Immature natural killer cell (primary cell): Measurements from ENCODE around the gene SUB1. TPM values are rescaled to one million over a fixed set of nuclear protein-coding genes. Genes with fewer than 3 reads are reported as not detected.
"Not testable (repeated sequence)": the region's sequence is repeated elsewhere in the genome, so short reads cannot be mapped to it uniquely, and the experiment has no call there.

Experiments
- DNase-seq, 3 donors: peaks; one replicate each; pipeline ENCODE4 v3.0.0; 2022; ENCODE audit warnings: mixed read lengths in 1 of 3
- H3K27ac Mint-ChIP-seq, 6 donors: one replicate each; pipeline ENCODE4 v1.8.0; 2020; ENCODE audit warnings: mixed read lengths in 6 of 6, mild to moderate bottlenecking in 5 of 6, inconsistent platforms in 4 of 6, moderate library complexity in 3 of 6
- H3K27me3 Mint-ChIP-seq, 3 donors: one replicate each; pipeline ENCODE4 v1.8.0; 2020 to 2021; ENCODE audit warnings: low read depth in 3 of 3, mild to moderate bottlenecking in 3 of 3, mixed read lengths in 3 of 3, moderate library complexity in 3 of 3, inconsistent platforms in 1 of 3
- H3K36me3 Mint-ChIP-seq, 3 donors: one replicate each; pipeline ENCODE4 v1.8.0; 2020; ENCODE audit warnings: mixed read lengths in 3 of 3, inconsistent platforms in 2 of 3, mild to moderate bottlenecking in 2 of 3
- H3K4me1 Mint-ChIP-seq, 2 donors: one replicate each; pipeline ENCODE4 v1.8.0; 2020; ENCODE audit warnings: inconsistent platforms in 2 of 2, mild to moderate bottlenecking in 2 of 2, mixed read lengths in 2 of 2, moderate library complexity in 1 of 2
- H3K4me3 Mint-ChIP-seq, 5 donors: one replicate each; pipeline ENCODE4 v1.8.0; 2020; ENCODE audit warnings: mild to moderate bottlenecking in 5 of 5, mixed read lengths in 5 of 5, inconsistent platforms in 3 of 5, moderate library complexity in 3 of 5
- H3K9me3 Mint-ChIP-seq, 6 donors: one replicate each; pipeline ENCODE4 v1.8.0; 2020; ENCODE audit warnings: mild to moderate bottlenecking in 6 of 6, mixed read lengths in 6 of 6, inconsistent platforms in 4 of 6, moderate library complexity in 3 of 6
- polyA plus RNA-seq, 3 donors: library from polyadenylated mRNA; unstranded; fragments of 300-500 nt; fragmentation: Illumina TruSeq; gene quantifications; one replicate each; pipeline ENCODE4 v1.2.3, GENCODE V29; 2021

The SUB1 gene
- 100 to 1,000 TPM; 471 to 654 (median 487) TPM for polyA plus RNA-seq

GRCh38 chr5:32585446-32586275, at the start of gene SUB1:
Gene SUB1, plus strand, starts transcription at chr5:32585557. Its CDS starts 2,956 bp downstream, at chr5:32588513.
- peaks cover 58 to 61% of the 10 kb centered on the region in 2 donors for H3K4me1 Mint-ChIP-seq
- H3K9me3 Mint-ChIP-seq: no peaks in the 10 kb centered on the region
- peaks cover 0 to 9% (median 0%) of the 10 kb centered on the region in 3 donors for H3K36me3 Mint-ChIP-seq
- DNase-seq: peak; percentile 92 to 93 (median 93)
- peak within 1 kb of the TSS; percentile 93 to 97 (median 96) for H3K4me3 Mint-ChIP-seq
- peak within 1 kb of the TSS; percentile 92 to 99 (median 96) for H3K27ac Mint-ChIP-seq
- H3K27me3 Mint-ChIP-seq: peaks cover 15 to 18% (median 16%) of the 10 kb centered on the region in 3 donors

DNA sequence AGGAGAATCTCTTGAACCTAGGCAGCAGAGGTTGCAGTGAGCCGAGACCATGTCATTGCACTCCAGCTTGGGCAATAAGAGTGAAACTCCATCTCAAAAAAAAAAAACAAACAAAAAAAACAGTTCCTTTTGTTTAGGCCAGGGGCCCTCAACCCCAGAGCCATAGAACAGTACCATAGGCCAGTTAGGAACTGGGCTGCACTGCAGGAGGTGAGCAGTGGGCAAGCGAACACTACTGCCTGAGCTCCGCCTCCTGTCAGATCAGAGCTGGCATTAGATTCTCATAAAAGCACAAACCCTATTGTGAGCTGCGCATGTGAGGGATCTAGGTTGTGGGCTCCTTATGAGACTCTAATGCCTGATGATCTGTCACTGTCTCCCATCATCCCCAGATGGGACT, 49.1 kb upstream of the SUB1 start:
- DNase-seq: no peak
- Mint-ChIP-seq H3K4me3 (no peak overlapping the region), H3K27me3 (peaks cover 0 to 5% (median 0%) of the 10 kb centered on the region in 3 donors), H3K4me1 (no peaks in the 10 kb centered on the region), H3K9me3 (no peaks in the 10 kb centered on the region), H3K27ac (no peak overlapping the region), H3K36me3 (no peaks in the 10 kb centered on the region)

DNA sequence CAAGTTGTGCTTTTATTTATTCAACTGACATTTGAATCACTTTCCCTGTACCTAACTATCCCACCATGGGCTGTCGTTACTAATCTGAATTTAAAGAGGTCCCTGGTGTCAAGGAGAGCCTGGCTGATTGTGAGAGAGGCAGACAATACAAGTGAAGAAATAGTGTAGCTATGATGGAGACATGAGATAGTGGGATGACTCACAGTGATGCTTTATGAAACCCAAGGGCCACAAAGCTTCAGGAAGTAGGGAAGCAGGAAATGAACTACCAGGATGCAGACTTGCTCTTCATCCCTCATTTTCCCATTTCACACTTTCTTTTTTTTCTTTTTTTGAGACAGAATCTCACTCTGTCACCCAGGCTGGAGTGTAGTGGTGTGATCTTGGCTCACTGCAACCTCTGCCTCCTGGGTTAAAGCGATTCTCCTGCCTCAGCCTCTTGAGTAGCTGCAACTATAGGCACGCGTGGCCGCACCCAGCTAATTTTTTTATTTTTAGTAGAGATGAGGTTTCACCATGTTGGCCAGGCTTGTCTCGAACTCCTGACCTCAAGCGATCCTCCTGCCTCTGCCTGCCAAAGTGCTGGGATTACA, 47.8 kb upstream of the SUB1 start:
- H3K27me3 Mint-ChIP-seq, H3K9me3 Mint-ChIP-seq, H3K27ac Mint-ChIP-seq, DNase-seq, H3K36me3 Mint-ChIP-seq, H3K4me3 Mint-ChIP-seq, H3K4me1 Mint-ChIP-seq: not testable (repeated sequence)

GRCh38 chr5:32538031-32538547, 47.3 kb upstream of the SUB1 start:
- Mint-ChIP-seq H3K4me1 (no peaks in the 10 kb centered on the region), H3K9me3 (no peaks in the 10 kb centered on the region), H3K27me3 (peaks cover 0 to 5% (median 0%) of the 10 kb centered on the region in 3 donors), H3K4me3 (no peak overlapping the region), H3K36me3 (no peaks in the 10 kb centered on the region), H3K27ac (no peak overlapping the region)
- no peak for DNase-seq

DNA sequence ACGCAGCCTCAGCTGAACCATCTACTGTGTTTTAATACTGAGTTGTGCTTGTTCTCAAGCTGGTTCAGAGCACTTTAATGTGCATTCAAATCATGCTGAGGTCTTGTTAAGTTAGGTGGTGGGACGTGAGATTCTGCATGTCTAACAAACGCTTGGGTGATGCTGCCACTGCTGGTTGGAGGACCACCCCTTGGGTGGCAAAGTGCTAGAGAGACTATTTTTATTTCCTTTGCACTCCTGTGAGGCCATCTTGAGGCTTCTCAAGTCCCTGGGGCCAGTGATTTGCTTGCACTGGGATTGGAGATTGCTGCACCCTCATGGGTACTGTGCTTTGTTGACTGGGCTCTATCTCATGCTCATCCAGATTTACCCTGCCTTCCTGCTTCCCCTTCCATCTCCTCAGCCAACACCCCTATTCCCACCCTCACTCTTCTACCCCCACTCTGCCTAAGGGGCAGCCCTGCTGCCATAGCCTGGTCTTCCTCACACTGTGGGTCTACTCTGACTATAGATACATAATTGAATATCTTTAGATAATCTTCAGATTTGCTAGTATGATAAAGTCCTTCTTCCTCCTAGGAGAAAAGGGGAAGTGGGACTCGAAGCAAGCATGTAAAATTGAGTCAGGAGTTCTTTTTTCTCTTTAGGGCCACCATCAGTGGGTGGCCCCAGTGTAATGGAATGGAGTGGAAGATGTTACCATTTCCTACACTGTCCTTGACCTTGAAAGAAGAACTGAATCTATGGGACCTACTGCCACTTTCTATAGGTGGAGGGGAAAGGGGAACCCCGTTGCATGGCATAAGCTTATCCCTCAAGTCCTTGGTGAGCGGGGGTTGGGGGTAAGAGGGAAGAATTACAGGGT, 45.1 kb upstream of the SUB1 start:
- Mint-ChIP-seq H3K27me3 (peaks cover 0 to 5% (median 0%) of the 10 kb centered on the region in 3 donors), H3K9me3 (no peaks in the 10 kb centered on the region), H3K4me3 (no peak overlapping the region), H3K4me1 (no peaks in the 10 kb centered on the region), H3K36me3 (no peaks in the 10 kb centered on the region), H3K27ac (no peak overlapping the region)
- no peak for DNase-seq

DNA sequence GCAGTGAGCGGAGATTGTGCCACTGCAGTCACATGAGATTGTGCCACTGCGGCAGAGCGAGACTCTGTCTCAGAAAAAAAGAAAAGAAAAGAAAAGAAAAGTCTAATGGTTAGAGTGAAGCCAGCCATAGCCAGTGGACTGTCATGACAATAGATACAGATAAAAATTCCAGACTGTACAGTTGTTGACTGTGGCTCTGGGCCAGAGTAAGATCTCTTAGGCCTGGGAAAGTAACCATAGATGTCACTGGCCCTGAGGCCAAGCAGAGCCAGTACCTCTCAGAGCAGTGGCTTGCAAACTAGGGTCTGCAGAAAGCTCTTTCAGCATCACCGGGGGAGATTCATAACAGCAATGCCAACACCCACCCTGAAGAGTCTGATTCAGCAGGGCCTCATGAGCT, 44.1 kb upstream of the SUB1 start:
- no peak overlapping the region for H3K27ac Mint-ChIP-seq
- H3K27me3 Mint-ChIP-seq: peaks cover 0 to 5% (median 0%) of the 10 kb centered on the region in 3 donors
- no peaks in the 10 kb centered on the region for H3K36me3 Mint-ChIP-seq
- no peak overlapping the region for H3K4me3 Mint-ChIP-seq
- no peak for DNase-seq
- H3K9me3 Mint-ChIP-seq: no peaks in the 10 kb centered on the region
- H3K4me1 Mint-ChIP-seq: no peaks in the 10 kb centered on the region

DNA sequence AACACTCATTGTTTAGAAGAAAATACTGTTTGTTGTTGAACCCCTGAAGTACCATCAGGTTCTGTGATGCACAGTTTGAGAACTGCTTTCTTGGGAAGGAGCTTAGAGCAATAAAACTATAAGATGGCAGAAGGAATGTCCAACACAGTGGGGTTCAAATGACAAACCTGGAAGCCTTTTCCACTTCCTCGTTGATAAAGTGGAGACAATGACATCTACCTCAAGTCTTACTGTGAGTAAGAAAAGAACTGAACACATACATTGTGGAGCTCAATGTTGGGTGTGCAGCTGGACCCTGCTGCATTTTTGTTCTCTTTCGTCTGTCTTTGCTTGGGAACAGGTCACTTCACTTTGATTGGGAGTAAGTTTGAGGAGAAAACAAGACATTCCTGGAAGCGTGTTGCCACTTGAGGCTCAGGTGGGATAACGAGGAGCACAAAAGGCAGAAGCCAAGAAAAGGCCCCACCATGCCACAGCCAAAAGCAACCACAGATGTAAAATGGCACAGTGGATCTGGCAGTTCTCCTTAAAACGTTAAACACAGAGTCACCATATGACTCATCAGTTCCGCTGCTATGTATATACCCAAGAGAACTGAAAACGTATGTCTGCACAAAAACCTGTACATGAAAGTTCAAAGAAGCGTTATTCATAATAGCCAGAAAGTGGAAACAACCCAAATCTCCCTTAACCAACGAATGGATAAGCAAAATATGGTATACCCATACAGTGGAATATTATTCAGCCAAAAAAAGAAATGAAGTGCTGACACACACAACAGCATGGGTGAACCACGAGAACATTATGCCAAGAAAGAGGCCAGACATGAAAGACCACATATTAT, 42.9 kb upstream of the SUB1 start:
- Mint-ChIP-seq H3K4me3 (no peak overlapping the region), H3K27ac (no peak overlapping the region), H3K27me3 (peaks cover 0 to 3% (median 0%) of the 10 kb centered on the region in 3 donors), H3K4me1 (no peaks in the 10 kb centered on the region), H3K9me3 (no peaks in the 10 kb centered on the region), H3K36me3 (no peaks in the 10 kb centered on the region)
- DNase-seq: no peak

DNA sequence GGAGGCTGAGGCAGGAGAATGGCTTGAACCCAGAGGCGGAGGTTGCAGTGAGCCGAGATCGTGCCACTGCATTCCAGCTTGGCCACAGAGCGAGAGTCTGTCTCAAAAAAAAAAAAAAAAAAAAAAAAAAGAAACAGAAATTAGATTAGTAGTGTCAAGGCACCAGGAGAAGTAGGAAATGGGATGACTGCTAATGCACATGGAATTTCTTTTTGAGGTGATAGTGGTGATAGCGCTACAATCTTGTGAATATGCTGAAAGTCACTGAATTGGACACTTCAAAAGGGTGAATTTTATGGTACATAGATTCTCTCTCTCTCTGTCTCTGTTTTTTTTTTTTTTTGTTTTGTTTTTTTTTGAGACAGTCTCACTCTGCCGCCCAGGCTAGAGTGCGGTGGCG, 42.1 kb upstream of the SUB1 start:
- H3K4me3 Mint-ChIP-seq: no peak overlapping the region
- H3K4me1 Mint-ChIP-seq: no peaks in the 10 kb centered on the region
- H3K9me3 Mint-ChIP-seq: no peaks in the 10 kb centered on the region
- H3K27me3 Mint-ChIP-seq: no peaks in the 10 kb centered on the region
- no peaks in the 10 kb centered on the region for H3K36me3 Mint-ChIP-seq
- H3K27ac Mint-ChIP-seq: no peak overlapping the region
- DNase-seq: no peak

DNA sequence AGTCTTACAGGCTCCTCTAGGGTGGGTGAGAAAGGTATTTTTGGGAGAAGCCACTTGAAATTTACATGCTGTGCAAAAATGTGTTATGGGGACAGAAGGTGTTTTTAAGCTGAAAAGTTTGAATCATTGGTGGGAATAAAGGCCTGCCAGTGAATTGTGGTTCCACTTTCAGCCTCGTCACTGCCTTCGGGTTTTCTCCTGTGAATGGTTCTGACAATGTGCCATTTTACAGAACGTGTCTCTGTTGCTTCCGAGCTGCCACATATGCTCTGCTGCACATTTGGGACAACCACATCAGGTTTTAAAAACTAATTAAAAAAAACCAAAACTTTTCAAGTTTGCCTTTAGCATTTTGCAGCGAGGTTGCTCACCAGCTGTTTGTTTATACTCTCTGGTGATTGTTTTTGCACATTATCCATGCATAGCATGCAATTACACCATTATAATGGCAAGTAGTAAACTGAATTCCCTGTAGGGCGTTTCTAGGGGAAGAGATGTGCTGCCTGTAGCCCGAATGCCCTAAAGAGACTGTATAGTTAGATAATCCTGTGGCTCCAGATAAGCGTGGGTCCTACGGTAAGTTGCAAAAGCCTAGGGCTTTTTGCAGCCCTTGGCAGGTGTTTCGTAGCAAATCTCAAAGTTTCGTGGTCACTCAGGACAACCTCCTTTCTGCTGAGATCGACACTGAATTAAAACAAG, 40.1 kb upstream of the SUB1 start:
- H3K4me3 Mint-ChIP-seq: no peak overlapping the region
- H3K4me1 Mint-ChIP-seq: no peaks in the 10 kb centered on the region
- peaks cover 0 to 1% (median 0%) of the 10 kb centered on the region in 6 donors for H3K9me3 Mint-ChIP-seq
- no peaks in the 10 kb centered on the region for H3K36me3 Mint-ChIP-seq
- H3K27me3 Mint-ChIP-seq: peaks cover 0 to 2% (median 0%) of the 10 kb centered on the region in 3 donors
- DNase-seq: no peak
- H3K27ac Mint-ChIP-seq: no peak overlapping the region

DNA sequence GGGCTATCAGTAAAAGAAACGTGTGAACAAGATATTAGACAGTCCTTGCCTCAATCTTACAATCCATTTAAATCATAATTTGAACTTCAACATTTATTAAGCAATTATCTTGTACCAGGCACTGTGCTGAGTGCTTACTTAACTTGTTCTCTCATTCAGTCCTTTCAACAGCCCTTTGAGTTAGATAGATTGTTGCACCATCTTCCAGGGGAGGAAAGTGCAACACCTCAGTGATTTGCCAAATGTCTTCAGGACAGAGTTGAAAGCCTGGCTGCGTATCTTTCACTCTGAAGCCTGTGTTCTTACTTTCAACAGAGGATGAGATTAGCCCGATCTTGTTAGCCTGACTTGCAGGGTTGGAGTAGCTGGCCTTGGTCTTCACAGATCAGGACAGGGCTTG, 34.2 kb upstream of the SUB1 start:
- H3K4me3 Mint-ChIP-seq: no peak overlapping the region
- no peaks in the 10 kb centered on the region for H3K36me3 Mint-ChIP-seq
- peaks cover 0 to 2% (median 0%) of the 10 kb centered on the region in 3 donors for H3K27me3 Mint-ChIP-seq
- H3K9me3 Mint-ChIP-seq: peaks cover 0 to 8% (median 0%) of the 10 kb centered on the region in 6 donors
- H3K27ac Mint-ChIP-seq: no peak overlapping the region
- no peak for DNase-seq
- no peaks in the 10 kb centered on the region for H3K4me1 Mint-ChIP-seq

GRCh38 chr5:32551865-32552264, 33.5 kb upstream of the SUB1 start:
- DNase-seq: no peak
- H3K36me3 Mint-ChIP-seq: no peaks in the 10 kb centered on the region
- H3K27me3 Mint-ChIP-seq: peaks cover 0 to 2% (median 0%) of the 10 kb centered on the region in 3 donors
- H3K27ac Mint-ChIP-seq: no peak overlapping the region
- H3K4me1 Mint-ChIP-seq: no peaks in the 10 kb centered on the region
- H3K9me3 Mint-ChIP-seq: peaks cover 0 to 8% (median 0%) of the 10 kb centered on the region in 6 donors
- no peak overlapping the region for H3K4me3 Mint-ChIP-seq

- H3K27me3 Mint-ChIP-seq, H3K4me3 Mint-ChIP-seq, H3K36me3 Mint-ChIP-seq, H3K4me1 Mint-ChIP-seq, H3K9me3 Mint-ChIP-seq, DNase-seq, H3K27ac Mint-ChIP-seq: not testable (repeated sequence)
Observed at GRCh38 chr5:32552491-32552890, 32.9 kb upstream of the SUB1 start.
